Esophagus squamous epithelium (tissue), 4 donors: ENCODE data around the gene PDE5A.

Source experiments
- CTCF ChIP-seq, 6 experiments: fragments of 450-650 bp in 4 of 6; fragments of 200-600 bp in 2 of 6; sonication (generic) in 2 of 6; IDR thresholded peaks; one replicate each; pipeline ENCODE4 v1.5.1; 2016 to 2019; ENCODE audit warnings: antibody characterized with exemption in 6 of 6, mild to moderate bottlenecking in 4 of 6, moderate library complexity in 4 of 6
- POLR2A ChIP-seq, 4 donors: fragments of 450-650 bp; IDR thresholded peaks; one replicate each; pipeline ENCODE4 v1.6.1; 2017; ENCODE audit warnings: antibody characterized with exemption in 4 of 4, mild to moderate bottlenecking in 4 of 4, moderate library complexity in 3 of 4

GRCh38 chr4:119597377-119597776 is 31.2 kb downstream of the PDE5A start:
- no peak for TF ChIP-seq CTCF (IDR thresholded peaks at IDR 0.05)
- TF ChIP-seq POLR2A (IDR thresholded peaks at IDR 0.05), result no peak
